Raji (cell line): ENCODE results near the gene C9orf152.

Experiments used
- POLR2A ChIP-seq: IDR thresholded peaks from 2 replicates; pipeline ENCODE4 v1.6.1; 2011; ENCODE audit warnings: low read depth, low read length, control low read depth; ENCODE audit not compliant: insufficient read depth

Gene C9orf152

DNA sequence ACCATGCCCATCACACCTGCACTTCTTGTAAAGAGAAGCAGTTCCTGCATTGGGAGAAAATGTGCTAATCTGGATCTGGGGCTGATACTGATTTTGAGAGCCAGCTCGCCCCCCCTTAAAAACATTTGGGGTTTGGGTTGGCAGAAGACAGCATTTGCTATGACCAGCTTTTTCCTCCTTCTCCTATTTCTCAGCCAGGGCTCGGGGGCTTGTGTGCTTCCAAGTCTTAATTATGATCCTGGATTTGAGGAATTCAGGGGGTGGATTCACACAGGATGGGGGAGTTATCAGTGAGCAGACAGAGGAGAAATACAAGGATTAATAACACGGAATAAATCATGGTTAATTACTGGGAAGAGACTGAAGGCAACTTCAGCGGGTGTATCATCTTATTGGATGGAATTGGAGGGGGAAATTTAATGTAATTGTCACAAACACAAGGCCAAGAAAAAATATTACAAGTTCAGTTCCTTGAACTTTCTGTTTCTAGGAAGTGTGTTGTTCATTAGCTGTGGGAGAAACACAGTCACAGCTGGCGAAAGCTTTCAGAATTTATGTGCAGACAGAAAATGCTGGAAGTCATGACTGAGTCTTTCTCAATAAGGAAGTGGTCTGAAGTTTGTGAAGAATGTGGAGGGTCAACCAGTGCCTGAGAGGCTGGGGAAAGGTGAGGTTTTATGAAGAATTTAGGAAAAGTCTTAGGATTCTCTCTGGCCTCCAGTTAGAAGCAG lies 15.3 kb downstream of the C9orf152 start:
- TF ChIP-seq POLR2A: no peak

DNA sequence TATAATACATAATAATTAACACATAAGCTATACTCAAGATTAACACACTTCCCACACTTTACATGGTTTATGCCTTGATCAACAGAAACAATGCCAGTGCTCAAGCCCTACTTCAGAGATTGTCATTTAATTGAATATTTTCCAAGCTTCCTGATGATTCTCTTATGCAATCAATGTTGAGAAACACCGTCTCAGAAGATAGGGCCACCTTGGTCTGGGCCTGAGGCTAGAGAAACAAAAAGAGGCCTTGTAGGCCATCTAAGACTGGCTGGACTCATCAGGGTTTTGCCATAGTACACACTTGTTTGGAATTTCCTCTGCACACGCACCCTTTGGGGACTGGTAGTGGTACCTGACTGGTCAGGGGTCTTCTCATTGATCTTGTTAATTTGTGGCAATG lies 16.3 kb downstream of the C9orf152 start:
- TF ChIP-seq POLR2A: no peak

DNA sequence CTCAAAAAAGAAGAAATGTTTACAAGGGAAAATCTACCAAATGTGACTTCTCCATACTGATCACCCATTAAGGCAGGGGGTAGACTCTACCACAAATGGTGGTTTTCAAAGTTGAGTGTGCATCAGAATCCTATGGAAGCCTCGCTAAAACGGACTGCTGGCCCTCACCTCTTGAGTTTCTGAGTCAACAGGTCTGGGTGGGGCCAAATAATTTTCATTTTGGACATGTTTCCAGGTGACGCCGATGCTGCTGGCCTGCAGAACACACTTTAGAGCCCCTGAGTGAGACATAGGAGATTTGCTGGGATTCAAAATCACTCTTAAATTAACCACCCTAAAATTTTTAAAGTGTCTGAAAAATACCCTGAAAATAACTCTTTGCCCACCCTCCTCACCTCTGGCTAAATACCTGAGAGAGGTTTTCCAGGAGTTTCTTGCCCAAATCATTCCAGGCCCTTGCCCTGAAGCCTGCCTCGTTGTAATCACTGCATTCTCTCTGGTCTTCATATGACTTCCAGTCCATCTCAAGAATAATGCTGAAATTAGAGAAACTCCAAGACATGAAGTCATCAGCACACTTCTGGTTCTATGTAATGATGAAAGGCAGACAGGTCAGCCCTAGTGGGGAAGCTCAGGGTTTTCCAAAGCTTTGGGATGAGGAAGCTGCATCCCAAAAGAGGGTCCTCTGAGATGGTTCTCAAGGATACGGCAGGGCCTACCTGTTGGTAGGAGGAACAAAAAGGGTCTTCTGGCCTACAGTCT lies 18.2 kb downstream of the C9orf152 start:
- no peak for TF ChIP-seq POLR2A

DNA sequence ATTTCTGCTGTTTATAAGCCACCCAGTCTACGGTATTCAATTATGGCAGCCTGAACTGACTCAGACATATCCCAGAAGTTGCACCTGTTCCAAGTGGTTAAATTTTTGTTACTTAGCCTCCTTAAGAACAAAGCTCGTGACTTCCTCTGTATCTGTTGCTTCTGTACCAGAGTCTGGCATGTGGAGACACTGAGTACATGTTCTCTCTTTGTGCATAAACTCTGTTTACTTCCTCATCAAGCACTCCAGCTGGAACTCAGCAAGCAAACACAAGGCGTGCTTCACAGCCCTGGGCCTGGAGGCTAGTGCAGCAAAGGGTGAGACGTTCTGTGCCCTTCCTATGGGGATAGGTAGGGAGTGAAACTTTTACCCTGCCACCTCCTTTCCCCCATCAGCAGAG lies 19.0 kb downstream of the C9orf152 start:
- no peak for TF ChIP-seq POLR2A

DNA sequence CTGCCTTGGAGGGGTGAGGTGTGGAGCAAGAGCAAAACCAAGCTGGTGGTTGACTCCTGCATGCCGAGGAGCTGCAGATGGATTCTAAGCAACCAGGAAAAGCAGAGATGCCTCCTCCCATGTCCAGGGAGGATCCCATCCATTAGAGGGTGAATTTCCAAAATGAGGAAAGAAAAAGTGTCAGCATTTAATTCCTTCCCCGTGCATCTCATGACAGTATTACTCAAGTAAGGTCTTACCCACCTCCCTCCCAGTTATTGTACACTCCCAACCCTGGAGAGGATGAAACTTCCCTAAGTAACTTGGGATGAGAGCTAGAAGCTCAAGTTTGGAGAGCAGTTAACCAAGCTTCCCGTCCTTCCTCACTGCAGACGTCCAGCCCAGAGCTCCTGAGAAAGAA lies 19.9 kb downstream of the C9orf152 start:
- no peak for TF ChIP-seq POLR2A

DNA sequence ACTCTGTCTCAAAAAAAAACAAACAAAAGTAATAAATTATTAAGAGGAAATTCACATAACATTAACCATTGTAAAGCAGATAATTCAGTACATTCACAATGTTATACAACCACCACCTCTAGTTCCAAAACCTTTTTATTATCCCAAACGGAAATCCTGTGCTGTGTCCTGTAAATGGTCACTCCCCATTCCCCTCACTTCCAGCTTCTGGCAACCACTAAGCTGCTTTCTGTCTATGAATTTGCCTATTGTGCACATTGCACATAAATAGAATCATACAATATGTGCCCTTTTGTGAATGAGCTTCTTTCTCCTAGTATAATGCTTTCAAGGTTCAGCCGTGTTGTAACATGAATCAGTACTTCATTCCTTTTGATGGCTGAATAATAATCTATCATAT lies 20.8 kb downstream of the C9orf152 start:
- TF ChIP-seq POLR2A: no peak

DNA sequence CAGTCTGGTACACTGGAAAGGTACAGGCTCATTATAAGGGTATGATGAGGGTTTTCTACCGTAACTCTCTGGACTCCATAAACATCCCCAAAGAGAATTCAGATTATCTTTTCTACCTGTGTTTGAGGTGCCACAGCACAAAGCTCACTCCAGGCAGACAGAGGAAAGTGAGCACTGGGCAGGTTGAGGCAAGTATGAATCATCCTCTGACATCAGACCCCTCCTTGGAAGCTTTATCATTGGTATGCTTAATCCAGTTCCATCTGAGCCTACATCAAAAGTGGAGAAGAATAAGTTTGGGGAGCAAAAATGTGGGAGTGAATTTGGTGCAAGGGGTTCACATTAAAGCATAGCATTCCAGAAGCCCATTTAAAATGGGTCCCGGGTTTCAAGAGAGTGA lies 21.7 kb downstream of the C9orf152 start:
- no peak for TF ChIP-seq POLR2A

DNA sequence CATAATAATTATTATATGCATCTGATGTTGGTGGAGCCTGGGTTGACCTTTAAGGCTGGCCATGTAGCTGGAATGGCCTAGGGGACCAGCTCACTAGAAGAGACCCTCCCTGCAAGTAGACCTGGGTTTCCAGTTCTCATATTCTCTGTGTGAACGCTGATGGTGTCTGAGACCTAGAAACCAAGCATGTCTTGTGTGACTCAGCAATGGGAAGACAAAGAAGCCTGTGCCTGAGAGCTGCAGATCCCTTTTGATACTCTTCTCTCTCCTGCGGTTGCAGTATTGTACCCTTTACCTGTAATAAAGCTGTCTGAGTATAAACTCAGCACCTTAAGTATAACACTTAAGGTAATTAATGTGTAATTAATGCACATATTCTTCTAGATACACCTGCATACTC lies 22.2 kb downstream of the C9orf152 start:
- TF ChIP-seq POLR2A: no peak

DNA sequence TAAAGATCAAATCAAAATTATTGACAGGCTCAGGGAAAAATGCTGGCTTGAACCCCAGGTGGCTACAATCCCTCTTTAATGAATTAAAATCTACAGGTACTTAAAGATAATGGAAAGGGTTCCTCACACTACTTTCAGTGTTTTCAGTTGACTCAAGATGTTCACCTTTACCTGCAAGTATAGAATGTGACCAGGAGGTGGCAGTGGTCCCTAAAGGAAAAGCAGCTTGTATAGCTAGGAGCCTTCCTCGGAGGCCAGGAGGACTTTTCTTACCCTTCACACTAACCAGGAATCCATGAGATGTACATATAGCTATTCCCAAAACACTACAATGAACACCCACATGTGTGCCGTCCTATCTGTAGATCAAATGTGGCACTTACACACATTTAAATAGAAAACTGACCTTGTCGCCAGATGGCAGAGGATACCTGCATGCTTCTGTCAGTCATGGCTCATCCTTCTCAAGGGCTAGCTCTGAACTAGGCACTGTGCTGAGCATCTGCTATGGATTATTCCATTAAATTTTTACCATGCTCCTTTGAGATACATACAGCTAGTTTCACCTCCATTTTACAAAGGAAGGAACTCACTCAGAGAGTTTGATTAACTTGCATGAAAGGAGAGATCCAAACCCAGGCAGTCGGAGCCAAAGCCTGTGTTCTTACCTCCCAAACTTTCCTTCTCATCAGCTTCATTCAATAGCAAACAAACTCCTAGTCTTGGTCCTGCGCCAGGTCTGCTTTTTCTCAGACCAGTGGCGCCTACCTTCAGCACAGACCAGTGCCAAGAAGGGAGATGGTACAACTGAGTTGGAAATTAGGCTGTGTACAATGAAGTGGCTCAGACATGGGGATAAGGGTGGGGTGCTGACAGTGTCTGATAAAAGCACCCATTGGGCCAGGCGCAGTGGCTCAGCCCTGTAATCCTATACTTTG lies 24.5 kb downstream of the C9orf152 start:
- TF ChIP-seq POLR2A: no peak

DNA sequence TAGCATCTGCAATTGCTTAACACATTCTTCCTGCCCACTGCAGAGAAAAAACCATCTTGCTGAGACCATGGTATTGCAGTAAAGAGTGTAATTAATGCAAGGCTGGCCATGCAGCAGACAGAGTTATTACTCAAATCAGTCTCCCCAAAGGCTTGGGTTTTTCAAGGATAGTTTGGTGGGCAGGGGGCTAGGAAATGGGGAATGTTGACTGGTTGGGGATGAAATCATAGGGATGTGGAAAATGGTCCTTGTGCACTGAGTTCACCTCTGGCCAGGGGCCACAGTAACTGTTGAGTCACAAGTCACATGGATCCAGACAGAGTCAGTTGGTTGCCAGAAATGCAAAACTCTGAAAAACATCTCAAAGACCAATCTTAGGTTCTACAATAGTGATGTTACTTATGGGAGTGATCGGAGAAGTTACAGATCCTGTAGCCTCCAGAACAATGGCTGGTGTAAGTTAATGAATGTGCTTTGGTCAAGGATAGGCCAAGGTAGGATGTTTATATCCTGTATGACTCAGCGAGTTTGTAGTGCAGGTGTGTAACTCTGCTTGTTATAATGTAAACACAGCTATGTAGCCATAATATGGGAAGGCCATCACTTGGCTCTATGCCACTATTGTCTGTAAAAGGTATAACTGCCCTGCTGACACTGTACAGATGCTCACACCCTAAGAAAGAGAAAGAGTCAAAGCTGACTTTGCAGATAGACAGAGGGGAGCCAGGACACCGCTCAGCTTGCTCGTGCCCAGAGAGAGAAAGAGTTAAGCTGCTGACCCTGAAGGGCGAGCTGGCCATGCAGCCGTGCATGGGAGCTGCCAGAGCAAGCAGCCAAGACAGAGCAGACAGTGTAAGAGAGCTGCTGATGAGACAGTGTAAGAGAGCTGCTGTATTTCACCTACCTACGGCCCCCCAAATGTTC lies 27.2 kb downstream of the C9orf152 start:
- TF ChIP-seq POLR2A: no peak

DNA sequence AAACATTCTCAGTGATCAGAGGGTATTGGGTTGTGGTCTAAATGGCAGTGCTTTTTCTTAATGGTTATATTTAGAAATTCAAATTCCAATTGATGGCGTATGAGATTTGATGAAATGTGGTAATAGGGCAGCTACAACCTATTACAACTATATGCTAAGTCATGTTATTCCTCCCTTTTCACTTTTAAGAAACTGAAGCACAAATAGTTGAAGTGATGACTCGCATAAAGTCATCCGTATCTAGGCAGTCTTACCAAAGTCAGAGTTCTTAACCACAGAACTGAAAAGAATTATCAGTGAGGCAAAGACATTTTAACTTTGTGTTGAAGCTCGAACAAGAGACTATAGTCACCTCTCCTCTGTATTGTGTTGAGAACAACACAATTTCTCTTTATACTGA lies 28.2 kb downstream of the C9orf152 start:
- no peak for TF ChIP-seq POLR2A

DNA sequence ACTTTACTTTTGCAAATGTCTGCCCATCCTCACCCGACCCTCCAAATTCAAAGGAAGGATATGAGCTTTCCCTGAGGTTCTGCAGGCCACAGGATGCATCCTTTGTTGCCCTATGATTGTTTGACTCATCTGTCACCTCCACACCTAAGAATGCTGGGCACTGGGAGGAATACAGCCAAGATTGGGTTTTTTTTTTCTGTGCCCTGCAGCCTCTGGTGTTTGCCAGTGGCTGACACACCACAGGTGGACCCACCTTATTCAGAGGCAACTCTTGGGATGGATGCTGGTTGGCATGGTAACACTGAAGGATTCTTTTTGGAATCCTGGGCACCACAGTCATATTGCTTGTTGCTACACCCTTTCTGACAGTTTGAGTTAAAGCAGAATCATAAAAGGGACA lies 29.7 kb downstream of the C9orf152 start:
- no peak for TF ChIP-seq POLR2A

DNA sequence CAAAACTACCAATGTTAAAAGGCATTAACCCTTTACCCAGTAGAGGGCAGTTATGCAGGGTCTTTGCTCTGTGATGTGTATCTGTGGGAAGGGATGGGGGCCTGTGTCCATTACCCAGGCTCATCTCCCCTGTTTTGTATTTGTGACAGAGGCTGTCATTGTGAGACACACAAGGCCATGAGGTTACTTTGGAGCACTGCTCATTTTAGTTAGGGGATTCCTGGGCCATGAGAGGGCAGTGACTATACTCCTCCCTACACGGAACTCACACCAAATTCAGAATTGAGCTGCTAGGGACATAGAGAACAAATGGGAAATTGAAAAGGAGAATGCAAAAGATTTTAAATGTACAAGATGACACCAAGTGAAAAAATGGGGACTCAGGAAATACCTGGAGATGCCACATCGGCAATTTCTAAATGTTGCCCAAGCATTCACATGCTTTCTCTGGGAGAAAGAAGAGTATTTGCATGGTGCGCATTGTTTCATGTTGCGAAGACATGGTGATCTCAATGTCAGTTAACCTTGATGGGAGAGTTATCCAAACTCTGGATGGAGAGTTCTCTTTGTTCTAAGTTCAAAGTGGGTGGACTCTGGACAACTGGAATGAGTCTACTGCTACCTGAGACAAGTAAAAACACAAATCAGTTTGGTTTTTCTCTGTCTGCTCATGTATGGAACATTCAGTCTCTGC lies 32.5 kb downstream of the C9orf152 start:
- no peak for TF ChIP-seq POLR2A

DNA sequence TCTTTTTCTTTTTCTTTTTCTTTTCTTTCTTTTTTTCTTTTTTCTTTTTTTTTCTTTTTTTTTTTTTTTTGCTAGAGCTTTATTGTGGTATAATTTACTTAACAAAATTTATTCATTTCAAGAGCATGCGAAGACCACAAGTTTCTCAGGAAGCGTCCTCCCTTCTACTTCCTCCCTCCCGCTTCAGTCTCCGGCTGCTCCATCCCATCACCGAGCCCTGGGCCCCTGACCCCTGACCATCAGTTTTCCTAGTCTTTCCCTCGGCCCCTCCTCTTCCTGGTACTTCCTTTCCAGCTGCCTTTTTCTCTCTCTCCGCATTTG lies 34.7 kb downstream of the C9orf152 start:
- no peak for TF ChIP-seq POLR2A

DNA sequence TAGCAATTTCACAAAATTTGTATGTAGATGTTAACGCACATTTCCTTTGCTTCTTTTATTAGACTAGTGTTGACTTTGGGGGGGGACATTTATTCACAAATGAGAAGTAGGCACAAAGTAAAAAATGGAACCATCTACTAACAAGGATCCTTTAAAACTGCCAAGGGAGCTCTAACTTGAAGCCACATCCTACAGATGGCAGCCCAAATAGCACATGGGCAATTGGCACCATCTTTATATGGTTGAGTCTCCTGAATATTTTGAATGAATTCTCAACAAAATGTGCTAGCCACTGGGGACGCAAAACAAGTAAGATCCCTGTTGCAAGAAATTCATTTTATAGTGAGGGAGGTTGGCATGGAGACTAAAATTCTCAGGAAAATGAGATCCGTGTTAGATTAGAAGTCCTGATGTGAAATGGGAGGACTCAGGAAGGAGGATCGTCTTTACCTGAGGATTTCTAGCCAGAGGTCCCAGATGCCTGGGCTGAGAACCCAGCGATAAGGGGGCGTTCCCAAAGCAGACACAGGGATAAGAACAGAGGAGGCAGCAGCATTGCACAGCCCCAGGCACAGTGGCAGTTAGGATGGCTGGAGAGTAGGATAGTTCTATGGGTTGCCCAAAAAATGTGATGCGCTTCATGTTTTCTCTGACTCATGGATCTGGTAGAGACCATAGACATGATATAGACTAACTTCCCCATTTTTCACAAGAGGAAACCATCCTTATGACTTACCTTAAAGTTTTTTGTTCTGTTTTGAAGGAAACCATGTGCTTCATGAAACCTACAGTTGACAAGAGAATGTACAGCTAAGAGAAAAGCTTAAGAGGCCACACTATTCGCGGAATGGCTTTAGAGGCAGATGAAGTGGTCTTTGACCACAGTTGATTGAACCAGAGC lies 37.4 kb downstream of the C9orf152 start:
- no peak for TF ChIP-seq POLR2A
